Keratinocyte (primary cell): ENCODE measurements around the gene STK32C.

Source experiments
- EZH2 ChIP-seq: IDR thresholded peaks from one replicate; pipeline ENCODE4 v1.6.1; 2012; ENCODE audit warnings: inconsistent platforms, mild to moderate bottlenecking, low read length, moderate library complexity
- TF ChIP-seq, protein P1 (sequence below), 3 experiments: IDR thresholded peaks in 1 of 3; conservative IDR thresholded peaks in 1 of 3; optimal IDR thresholded peaks in 1 of 3; 2 replicates in 2 of 3; 3 replicates in 1 of 3; pipeline versions ENCODE3 to v1.5.1; 2011; ENCODE audit warnings: low read length in 3 of 3, mild to moderate bottlenecking in 3 of 3, moderate library complexity in 2 of 3, control low read depth in 1 of 3, inconsistent platforms in 1 of 3; ENCODE audit not compliant: insufficient read depth in 2 of 3; ENCODE audit errors: extremely low read depth in 1 of 3

DNA sequence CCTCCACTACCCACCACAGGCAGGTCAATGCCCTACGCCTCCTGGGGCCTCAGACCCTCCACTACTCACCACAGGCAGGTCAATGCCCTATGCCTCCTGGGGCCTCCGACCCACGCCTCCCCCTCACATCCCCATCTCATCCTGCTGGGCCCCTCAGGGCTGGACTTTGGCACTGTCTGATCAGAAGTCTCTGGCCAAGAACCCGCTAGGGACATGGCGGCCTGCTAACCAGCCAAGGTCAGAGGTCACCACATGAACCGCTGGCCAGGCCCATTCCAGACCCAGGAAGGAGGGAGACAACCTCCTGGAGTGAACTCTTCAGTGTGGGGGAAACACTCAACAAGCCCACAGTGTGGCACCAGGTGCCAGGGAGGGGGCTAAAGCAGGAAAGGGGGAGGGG lies 55.8 kb downstream of the STK32C start:
- TF ChIP-seq, protein P1, sequence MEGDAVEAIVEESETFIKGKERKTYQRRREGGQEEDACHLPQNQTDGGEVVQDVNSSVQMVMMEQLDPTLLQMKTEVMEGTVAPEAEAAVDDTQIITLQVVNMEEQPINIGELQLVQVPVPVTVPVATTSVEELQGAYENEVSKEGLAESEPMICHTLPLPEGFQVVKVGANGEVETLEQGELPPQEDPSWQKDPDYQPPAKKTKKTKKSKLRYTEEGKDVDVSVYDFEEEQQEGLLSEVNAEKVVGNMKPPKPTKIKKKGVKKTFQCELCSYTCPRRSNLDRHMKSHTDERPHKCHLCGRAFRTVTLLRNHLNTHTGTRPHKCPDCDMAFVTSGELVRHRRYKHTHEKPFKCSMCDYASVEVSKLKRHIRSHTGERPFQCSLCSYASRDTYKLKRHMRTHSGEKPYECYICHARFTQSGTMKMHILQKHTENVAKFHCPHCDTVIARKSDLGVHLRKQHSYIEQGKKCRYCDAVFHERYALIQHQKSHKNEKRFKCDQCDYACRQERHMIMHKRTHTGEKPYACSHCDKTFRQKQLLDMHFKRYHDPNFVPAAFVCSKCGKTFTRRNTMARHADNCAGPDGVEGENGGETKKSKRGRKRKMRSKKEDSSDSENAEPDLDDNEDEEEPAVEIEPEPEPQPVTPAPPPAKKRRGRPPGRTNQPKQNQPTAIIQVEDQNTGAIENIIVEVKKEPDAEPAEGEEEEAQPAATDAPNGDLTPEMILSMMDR (optimal IDR thresholded peaks at IDR 0.05 in 1 of 3, IDR thresholded peaks at IDR 0.05 in 1 of 3, conservative IDR thresholded peaks at IDR 0.05 in 1 of 3; ENCODE audit: extremely low read depth in 1 of 3, insufficient read depth in 2 of 3, low read length in 3 of 3) = no peak
- no peak for TF ChIP-seq EZH2
